Tibial nerve (tissue), 4 donors: Measurements from ENCODE around the gene ANKRD11. TPM values are rescaled to one million over a fixed set of nuclear protein-coding genes. Genes with fewer than 3 reads are reported as not detected.

Experiments
- DNase-seq, 2 donors: peaks; one replicate each; pipeline ENCODE4 v3.0.0-alpha.2; 2019; ENCODE audit warnings: low spot score in 2 of 2
- H3K27ac ChIP-seq, 4 donors: fragments of 200-600 bp; sonication (generic) in 3 of 4; one replicate each; pipeline ENCODE4 v1.5.1; 2017 to 2019; ENCODE audit warnings: mild to moderate bottlenecking in 1 of 4
- H3K27me3 ChIP-seq, 2 donors: fragments of 200-600 bp; sonication (generic) in 1 of 2; one replicate each; pipeline versions ENCODE4 v1.5.1 to v1.6.0; 2017 to 2019
- H3K36me3 ChIP-seq, 3 donors: fragments of 200-600 bp; sonication (generic); one replicate each; pipeline ENCODE4 v1.5.1; 2018 to 2019
- H3K4me1 ChIP-seq, 4 donors: fragments of 200-600 bp; sonication (generic) in 3 of 4; one replicate each; pipeline ENCODE4 v1.5.1; 2017 to 2019
- H3K4me3 ChIP-seq, 4 donors: fragments of 200-600 bp; sonication (generic) in 3 of 4; one replicate each; pipeline ENCODE4 v1.5.1; 2017 to 2019; ENCODE audit warnings: mild to moderate bottlenecking in 1 of 4, moderate library complexity in 1 of 4
- H3K9me3 ChIP-seq, 4 donors: fragments of 200-600 bp; sonication (generic) in 3 of 4; one replicate each; pipeline ENCODE4 v1.5.1; 2017 to 2019
- EP300 ChIP-seq, 2 donors: sonication (generic); formaldehyde crosslinking; IDR thresholded peaks; one replicate each; pipeline ENCODE4 v1.6.1; 2017; ENCODE audit warnings: antibody characterized with exemption in 2 of 2, mild to moderate bottlenecking in 1 of 2
- POLR2A ChIP-seq, 2 donors: fragments of 450-650 bp; IDR thresholded peaks; one replicate each; pipeline ENCODE4 v1.6.1; 2017; ENCODE audit warnings: antibody characterized with exemption in 2 of 2, mild to moderate bottlenecking in 2 of 2, moderate library complexity in 2 of 2
- WGBS, 2 donors: methylation state at CpG; one replicate each; pipeline ENCODE4 v1.1.5; 2018; 5-methylcytosine and 5-hydroxymethylcytosine counted together
- total RNA-seq, 4 donors: library from RNA; depleted of rRNA; stranded (reverse); fragments of >200 nt; gene quantifications; one replicate each; pipeline ENCODE4 v1.1.0, GENCODE V29; 2016
- TF ChIP-seq, protein P1 (sequence below), 5 experiments: fragments of 200-600 bp in 3 of 5; fragments of 450-650 bp in 2 of 5; sonication (generic) in 3 of 5; IDR thresholded peaks; one replicate each; pipeline ENCODE4 v1.5.1; 2016 to 2019; ENCODE audit warnings: antibody characterized with exemption in 5 of 5, mild to moderate bottlenecking in 3 of 5, moderate library complexity in 2 of 5

The ANKRD11 gene
- total RNA-seq, 4 donors from 2014 or later: 104 to 177 (median 112) TPM

DNA sequence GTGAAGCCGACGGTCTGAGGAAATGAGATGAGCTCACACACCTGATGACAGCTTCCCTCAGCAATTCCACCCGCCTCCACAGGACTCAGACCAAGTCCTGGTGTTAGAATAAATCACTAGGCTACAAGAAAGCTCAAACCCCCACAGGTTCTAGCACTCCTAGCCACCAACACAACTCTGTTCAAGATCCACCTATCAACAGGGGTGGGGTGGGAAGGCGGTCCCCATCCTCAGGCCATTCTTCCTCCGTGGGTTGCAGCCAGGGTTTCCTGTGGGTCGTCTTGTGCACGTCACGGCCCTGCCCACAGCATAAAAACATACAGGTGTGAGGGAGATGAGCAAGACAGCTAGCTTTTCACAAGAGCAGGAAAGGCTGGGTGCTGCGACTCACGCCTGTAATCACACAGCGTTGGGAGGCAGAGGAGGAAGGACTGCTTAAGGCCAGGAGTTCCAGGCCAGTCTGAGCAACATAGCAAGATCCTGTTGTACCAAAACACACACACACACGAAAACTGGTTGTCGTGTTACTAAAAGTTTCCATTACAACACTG is 81.1 kb downstream of the ANKRD11 start:
- no peaks in the 10 kb centered on the region for H3K36me3 ChIP-seq
- H3K9me3 ChIP-seq: no peaks in the 10 kb centered on the region
- WGBS, 2 donors: 60 to 64% methylated on average over 13 of the region's 13 CpGs
- TF ChIP-seq POLR2A (IDR thresholded peaks at IDR 0.05): no peak
- TF ChIP-seq, protein P1, sequence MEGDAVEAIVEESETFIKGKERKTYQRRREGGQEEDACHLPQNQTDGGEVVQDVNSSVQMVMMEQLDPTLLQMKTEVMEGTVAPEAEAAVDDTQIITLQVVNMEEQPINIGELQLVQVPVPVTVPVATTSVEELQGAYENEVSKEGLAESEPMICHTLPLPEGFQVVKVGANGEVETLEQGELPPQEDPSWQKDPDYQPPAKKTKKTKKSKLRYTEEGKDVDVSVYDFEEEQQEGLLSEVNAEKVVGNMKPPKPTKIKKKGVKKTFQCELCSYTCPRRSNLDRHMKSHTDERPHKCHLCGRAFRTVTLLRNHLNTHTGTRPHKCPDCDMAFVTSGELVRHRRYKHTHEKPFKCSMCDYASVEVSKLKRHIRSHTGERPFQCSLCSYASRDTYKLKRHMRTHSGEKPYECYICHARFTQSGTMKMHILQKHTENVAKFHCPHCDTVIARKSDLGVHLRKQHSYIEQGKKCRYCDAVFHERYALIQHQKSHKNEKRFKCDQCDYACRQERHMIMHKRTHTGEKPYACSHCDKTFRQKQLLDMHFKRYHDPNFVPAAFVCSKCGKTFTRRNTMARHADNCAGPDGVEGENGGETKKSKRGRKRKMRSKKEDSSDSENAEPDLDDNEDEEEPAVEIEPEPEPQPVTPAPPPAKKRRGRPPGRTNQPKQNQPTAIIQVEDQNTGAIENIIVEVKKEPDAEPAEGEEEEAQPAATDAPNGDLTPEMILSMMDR (IDR thresholded peaks at IDR 0.05): no peak
- TF ChIP-seq EP300 (IDR thresholded peaks at IDR 0.05): no peak
- no peak for DNase-seq
- no peak overlapping the region for H3K4me3 ChIP-seq
- no peaks in the 10 kb centered on the region for H3K27me3 ChIP-seq
- H3K4me1 ChIP-seq: peaks cover 0 to 98% (median 75%) of the 10 kb centered on the region in 4 donors
- H3K27ac ChIP-seq: peak overlapping the region in 1 of 4 donors; percentile 17

DNA sequence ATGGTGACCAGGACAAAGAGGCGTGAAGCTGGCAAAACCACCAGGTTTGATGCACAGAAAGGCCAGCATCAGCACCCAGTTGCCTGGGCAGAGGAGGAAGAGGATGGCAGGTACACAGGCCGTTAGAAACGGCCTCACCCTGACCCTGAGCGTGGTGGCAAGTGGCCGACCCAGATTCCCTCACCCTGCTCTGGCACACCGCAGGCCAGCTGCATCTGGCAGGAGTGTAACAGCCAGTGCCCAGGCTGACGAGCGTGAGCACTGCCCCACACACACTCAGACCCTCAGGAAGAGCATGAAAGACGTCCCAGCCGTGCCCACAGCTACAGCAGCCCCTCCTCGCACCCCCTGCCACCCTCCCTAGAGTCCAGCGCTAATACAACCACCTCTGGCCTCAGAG is 82.0 kb downstream of the ANKRD11 start:
- Histone ChIP-seq H3K36me3 (no peaks in the 10 kb centered on the region), H3K27ac (peak overlapping the region in 2 of 4 donors; percentile 17 to 18), H3K4me1 (peaks cover 0 to 98% (median 75%) of the 10 kb centered on the region in 4 donors), H3K4me3 (no peak overlapping the region), H3K9me3 (no peaks in the 10 kb centered on the region), H3K27me3 (no peaks in the 10 kb centered on the region)
- 46 to 50% methylated on average over 6 to 12 of the region's 12 CpGs for WGBS, 2 donors
- TF ChIP-seq, protein P1 (IDR thresholded peaks at IDR 0.05): no peak
- TF ChIP-seq EP300 (IDR thresholded peaks at IDR 0.05): no peak
- no peak for TF ChIP-seq POLR2A (IDR thresholded peaks at IDR 0.05)
- no peak for DNase-seq

DNA sequence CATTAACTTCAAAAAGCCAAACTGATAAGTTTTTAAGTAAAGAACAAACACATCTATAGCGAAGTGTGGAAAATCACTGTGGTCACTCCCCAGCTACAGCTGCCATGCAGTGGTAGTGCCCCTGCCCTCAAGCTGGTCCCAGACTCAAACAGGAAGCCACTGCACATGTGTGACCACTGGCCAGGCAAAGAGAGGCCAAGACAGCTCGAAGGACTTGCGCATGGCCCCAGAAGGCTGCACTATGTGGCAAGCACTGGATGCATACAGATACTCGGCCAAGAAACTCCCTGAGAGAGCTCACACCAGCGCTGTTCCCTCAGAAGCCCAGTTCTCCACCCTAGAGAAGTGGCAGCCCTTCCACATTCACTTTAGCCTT is 82.4 kb downstream of the ANKRD11 start:
- Histone ChIP-seq H3K27me3 (no peaks in the 10 kb centered on the region), H3K9me3 (no peaks in the 10 kb centered on the region), H3K27ac (peak overlapping the region in 1 of 4 donors; percentile 18), H3K36me3 (no peaks in the 10 kb centered on the region), H3K4me1 (peaks cover 0 to 98% (median 75%) of the 10 kb centered on the region in 4 donors), H3K4me3 (no peak overlapping the region)
- 58 to 61% methylated on average over 5 of the region's 5 CpGs for WGBS, 2 donors
- DNase-seq: no peak
- TF ChIP-seq POLR2A (IDR thresholded peaks at IDR 0.05) (no peak), EP300 (IDR thresholded peaks at IDR 0.05) (no peak)
- TF ChIP-seq, protein P1 (IDR thresholded peaks at IDR 0.05): no peak

DNA sequence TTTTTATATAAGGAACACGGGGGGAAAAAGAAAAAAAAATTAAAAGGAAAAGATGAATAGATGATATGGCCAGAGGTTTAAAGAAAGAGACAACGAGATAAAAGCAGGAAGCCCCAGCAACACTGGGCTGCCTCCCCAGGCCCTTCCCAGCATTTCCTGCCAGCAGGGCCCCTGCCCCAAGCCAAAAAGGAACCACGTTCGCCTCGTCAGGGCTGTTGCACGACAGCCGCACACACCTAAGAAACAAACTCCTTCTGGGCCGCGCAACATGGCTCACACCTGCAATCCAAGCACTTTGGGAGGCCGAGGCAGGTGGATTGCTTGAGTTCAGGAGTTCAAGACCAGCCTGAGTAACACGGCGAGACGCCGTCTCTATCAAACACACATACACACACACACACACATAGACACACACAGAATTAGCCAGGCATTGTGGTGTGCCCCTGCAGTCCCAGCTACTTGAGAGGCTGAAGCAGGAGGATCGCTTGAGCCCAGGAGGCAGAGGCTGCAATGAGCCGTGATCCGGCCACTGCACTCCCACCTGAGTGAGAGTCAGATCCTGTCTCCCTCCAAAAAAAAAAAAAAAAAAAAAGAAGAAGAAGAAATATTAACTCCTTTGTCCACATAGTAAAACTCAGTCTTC is 83.0 kb downstream of the ANKRD11 start:
- no peaks in the 10 kb centered on the region for H3K36me3 ChIP-seq
- TF ChIP-seq POLR2A (IDR thresholded peaks at IDR 0.05): no peak
- TF ChIP-seq, protein P1 (IDR thresholded peaks at IDR 0.05): no peak
- no peak for TF ChIP-seq EP300 (IDR thresholded peaks at IDR 0.05)
- no peaks in the 10 kb centered on the region for H3K9me3 ChIP-seq
- no peak overlapping the region for H3K4me3 ChIP-seq
- 55 to 65% methylated on average over 17 of the region's 17 CpGs for WGBS, 2 donors
- peaks cover 0 to 98% (median 72%) of the 10 kb centered on the region in 4 donors for H3K4me1 ChIP-seq
- no peak for DNase-seq
- H3K27me3 ChIP-seq: no peaks in the 10 kb centered on the region
- no peak overlapping the region for H3K27ac ChIP-seq

DNA sequence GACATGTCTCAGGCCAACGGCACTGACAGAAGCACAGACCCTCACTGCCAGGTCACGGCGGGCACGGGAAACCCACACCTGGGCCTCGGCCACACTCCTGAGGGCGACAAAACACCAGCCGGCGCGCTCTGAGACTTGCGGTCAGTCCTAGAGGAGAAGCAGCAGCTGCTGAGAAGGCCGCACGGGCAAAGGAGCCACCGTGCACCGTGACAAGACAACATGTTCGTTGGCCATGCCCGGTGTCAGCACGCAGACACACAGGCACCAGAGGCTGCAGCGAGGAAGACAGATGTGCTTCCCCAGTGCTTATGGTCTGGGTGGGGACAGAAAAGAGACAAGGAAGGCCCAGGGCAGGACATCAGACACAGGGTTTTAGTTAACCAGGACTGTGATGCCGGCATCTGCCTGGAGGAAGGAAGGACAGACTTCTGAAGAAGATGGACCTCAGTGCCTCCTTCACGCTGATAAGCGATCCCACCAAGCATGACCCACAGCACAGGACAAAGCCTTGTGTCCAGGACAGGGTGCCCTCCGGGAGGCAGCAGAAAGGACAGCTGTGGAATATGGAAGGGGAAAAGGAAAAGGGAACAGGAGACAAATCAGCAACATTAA is 84.0 kb downstream of the ANKRD11 start:
- Histone ChIP-seq H3K27me3 (no peaks in the 10 kb centered on the region), H3K27ac (no peak overlapping the region), H3K4me1 (peaks cover 0 to 98% (median 63%) of the 10 kb centered on the region in 4 donors), H3K4me3 (no peak overlapping the region), H3K36me3 (no peaks in the 10 kb centered on the region), H3K9me3 (no peaks in the 10 kb centered on the region)
- TF ChIP-seq, protein P1 (IDR thresholded peaks at IDR 0.05): no peak
- no peak for TF ChIP-seq POLR2A (IDR thresholded peaks at IDR 0.05)
- no peak for TF ChIP-seq EP300 (IDR thresholded peaks at IDR 0.05)
- DNase-seq: no peak
- WGBS, 2 donors: 87 to 89% methylated on average over 22 of the region's 22 CpGs
